Gastroesophageal sphincter (tissue), 4 donors: ENCODE data around the gene WDFY1. TPM values are rescaled to one million over a fixed set of nuclear protein-coding genes. Genes with fewer than 3 reads are reported as not detected.

ENCODE experiments used
- ATAC-seq: fragments of 150-250 bp; one replicate; pipeline ENCODE4 v1.9.1; 2016; ENCODE audit warnings: mild to moderate bottlenecking, moderate library complexity
- H3K27ac ChIP-seq, 4 donors: fragments of 200-600 bp; sonication (generic) in 3 of 4; 1 replicate in 3 of 4; 2 replicates in 1 of 4; pipeline ENCODE4 v1.5.1; 2016 to 2019
- H3K27me3 ChIP-seq: fragments of 200-600 bp; sonication (generic); one replicate; pipeline ENCODE4 v1.5.1; 2019
- H3K36me3 ChIP-seq, 2 donors: fragments of 200-600 bp; sonication (generic); one replicate each; pipeline ENCODE4 v1.5.1; 2019; ENCODE audit warnings: control low read depth in 1 of 2
- H3K4me1 ChIP-seq, 3 donors: fragments of 200-600 bp; sonication (generic); 1 replicate in 2 of 3; 2 replicates in 1 of 3; pipeline ENCODE4 v1.5.1; 2016 to 2019; ENCODE audit warnings: control low read depth in 2 of 3
- H3K4me3 ChIP-seq, 2 donors: fragments of 200-600 bp; sonication (generic); one replicate each; pipeline ENCODE4 v1.5.1; 2019; ENCODE audit warnings: mild to moderate bottlenecking in 1 of 2, moderate library complexity in 1 of 2
- H3K9me3 ChIP-seq, 3 donors: fragments of 200-600 bp; sonication (generic); one replicate each; pipeline ENCODE4 v1.5.1; 2017 to 2019; ENCODE audit warnings: control low read depth in 2 of 3
- CTCF ChIP-seq, 4 experiments: fragments of 200-600 bp in 2 of 4; fragments of 450-650 bp in 2 of 4; sonication (generic) in 1 of 4; IDR thresholded peaks; one replicate each; pipeline ENCODE4 v1.5.1; 2017 to 2019; ENCODE audit warnings: antibody characterized with exemption in 4 of 4, mild to moderate bottlenecking in 2 of 4, moderate library complexity in 2 of 4
- EP300 ChIP-seq: sonication (generic); formaldehyde crosslinking; IDR thresholded peaks from one replicate; pipeline ENCODE4 v1.6.1; 2017; ENCODE audit warnings: antibody characterized with exemption, mild to moderate bottlenecking
- POLR2A ChIP-seq, 2 donors: fragments of 450-650 bp; IDR thresholded peaks; one replicate each; pipeline ENCODE4 v1.6.1; 2017; ENCODE audit warnings: antibody characterized with exemption in 2 of 2, mild to moderate bottlenecking in 2 of 2, moderate library complexity in 1 of 2
- POLR2AphosphoS5 ChIP-seq: sonication (generic); formaldehyde crosslinking; IDR thresholded peaks from one replicate; pipeline ENCODE4 v1.6.1; 2017; ENCODE audit warnings: antibody characterized with exemption
- WGBS, 2 donors: methylation state at CpG; one replicate each; pipeline ENCODE4 v1.1.5; 2018; ENCODE audit warnings: low coverage in 1 of 2; 5-methylcytosine and 5-hydroxymethylcytosine counted together
- total RNA-seq, 4 donors: library from RNA; depleted of rRNA; stranded (reverse); fragments of >200 nt; gene quantifications; one replicate each; pipeline ENCODE4 v1.1.0, GENCODE V29; 2016

The WDFY1 gene
- total RNA-seq, 4 donors from 2014 or later: 26.3 to 49.7 (median 39.3) TPM

GRCh38 chr2:223860809-223861738 lies 84.1 kb downstream of the WDFY1 start:
- ATAC-seq: no peak
- Histone ChIP-seq H3K4me1 (no peaks in the 10 kb centered on the region), H3K4me3 (no peak overlapping the region), H3K36me3 (no peaks in the 10 kb centered on the region), H3K27me3 (no peaks in the 10 kb centered on the region), H3K27ac (no peak overlapping the region), H3K9me3 (no peaks in the 10 kb centered on the region)
- 70 to 81% methylated on average over 5 of the region's 5 CpGs for WGBS, 2 donors
- TF ChIP-seq POLR2AphosphoS5 (no peak), POLR2A (IDR thresholded peaks at IDR 0.05) (no peak), CTCF (IDR thresholded peaks at IDR 0.05) (no peak), EP300 (no peak)

- ATAC-seq: no peak
- Histone ChIP-seq H3K4me1 (no peaks in the 10 kb centered on the region), H3K4me3 (no peak overlapping the region), H3K36me3 (peaks cover 0 to 14% of the 10 kb centered on the region in 2 donors), H3K9me3 (no peaks in the 10 kb centered on the region), H3K27me3 (no peaks in the 10 kb centered on the region), H3K27ac (no peak overlapping the region)
- TF ChIP-seq POLR2AphosphoS5: no peak
- TF ChIP-seq POLR2A (IDR thresholded peaks at IDR 0.05): no peak
- TF ChIP-seq CTCF (IDR thresholded peaks at IDR 0.05): no peak
- TF ChIP-seq EP300: no peak
- 81 to 100% methylated on average over 2 to 3 of the region's 3 CpGs for WGBS, 2 donors
Measured at GRCh38 chr2:223859070-223859469, 86.1 kb downstream of the WDFY1 start.

- H3K9me3 ChIP-seq: no peaks in the 10 kb centered on the region
- H3K4me3 ChIP-seq: no peak overlapping the region
- TF ChIP-seq EP300: no peak
- no peak for TF ChIP-seq CTCF (IDR thresholded peaks at IDR 0.05)
- TF ChIP-seq POLR2A (IDR thresholded peaks at IDR 0.05): no peak
- no peaks in the 10 kb centered on the region for H3K27me3 ChIP-seq
- WGBS, 2 donors: 82% methylated on average over 3 of the region's 5 CpGs; no CpG with 5 or more reads in 1 of the 2 donors
- ATAC-seq: no peak
- peaks cover 0 to 19% of the 10 kb centered on the region in 2 donors for H3K36me3 ChIP-seq
- H3K27ac ChIP-seq: no peak overlapping the region
- H3K4me1 ChIP-seq: no peaks in the 10 kb centered on the region
Measured at GRCh38 chr2:223856584-223856983, 88.6 kb downstream of the WDFY1 start.

GRCh38 chr2:223856021-223856420 lies 89.1 kb downstream of the WDFY1 start:
- Histone ChIP-seq H3K27ac (no peak overlapping the region), H3K27me3 (no peaks in the 10 kb centered on the region), H3K4me1 (no peaks in the 10 kb centered on the region), H3K9me3 (no peaks in the 10 kb centered on the region), H3K4me3 (no peak overlapping the region), H3K36me3 (peaks cover 0 to 22% of the 10 kb centered on the region in 2 donors)
- ATAC-seq: no peak
- 58 to 70% methylated on average over 2 of the region's 2 CpGs for WGBS, 2 donors
- no peak for TF ChIP-seq POLR2A (IDR thresholded peaks at IDR 0.05)
- no peak for TF ChIP-seq POLR2AphosphoS5
- no peak for TF ChIP-seq CTCF (IDR thresholded peaks at IDR 0.05)
- no peak for TF ChIP-seq EP300

- Histone ChIP-seq H3K36me3 (peaks cover 0 to 24% of the 10 kb centered on the region in 2 donors), H3K27me3 (no peaks in the 10 kb centered on the region), H3K9me3 (no peaks in the 10 kb centered on the region), H3K4me3 (no peak overlapping the region), H3K4me1 (no peaks in the 10 kb centered on the region), H3K27ac (no peak overlapping the region)
- 73 to 89% methylated on average over 4 to 5 of the region's 5 CpGs for WGBS, 2 donors
- no peak for ATAC-seq
- TF ChIP-seq POLR2A (IDR thresholded peaks at IDR 0.05): no peak
- TF ChIP-seq POLR2AphosphoS5: no peak
- no peak for TF ChIP-seq CTCF (IDR thresholded peaks at IDR 0.05)
- no peak for TF ChIP-seq EP300
Measured at GRCh38 chr2:223855426-223855825, 89.7 kb downstream of the WDFY1 start.
